Fibroblast of skin of left quadriceps (primary cell): Measurements from ENCODE around the gene DCLK1.

Experiments
- DNase-seq, 2 experiments: peaks; one replicate each; pipeline ENCODE4 v3.0.0-alpha.2; 2013; ENCODE audit warnings: low read depth in 2 of 2

Gene DCLK1

DNA sequence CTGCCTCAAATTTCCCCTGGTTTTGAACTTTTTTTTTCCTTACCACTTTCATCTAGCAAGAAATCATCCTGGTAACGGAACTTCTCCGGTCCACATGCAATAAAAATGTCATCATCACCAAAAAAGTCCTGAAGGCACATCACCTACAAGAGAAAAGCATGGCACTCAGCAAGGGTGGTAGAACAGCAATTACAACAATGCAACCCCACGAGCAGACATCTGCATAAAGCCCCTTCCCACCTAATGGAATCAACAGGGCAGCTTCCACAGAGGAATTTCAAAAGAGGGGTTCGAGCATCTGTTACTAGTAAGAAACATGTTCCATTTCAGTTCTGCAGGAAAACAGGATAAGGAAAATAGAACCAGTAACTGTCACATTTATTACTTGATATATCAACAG is 183.9 kb downstream of the DCLK1 start:
- no peak for DNase-seq

DNA sequence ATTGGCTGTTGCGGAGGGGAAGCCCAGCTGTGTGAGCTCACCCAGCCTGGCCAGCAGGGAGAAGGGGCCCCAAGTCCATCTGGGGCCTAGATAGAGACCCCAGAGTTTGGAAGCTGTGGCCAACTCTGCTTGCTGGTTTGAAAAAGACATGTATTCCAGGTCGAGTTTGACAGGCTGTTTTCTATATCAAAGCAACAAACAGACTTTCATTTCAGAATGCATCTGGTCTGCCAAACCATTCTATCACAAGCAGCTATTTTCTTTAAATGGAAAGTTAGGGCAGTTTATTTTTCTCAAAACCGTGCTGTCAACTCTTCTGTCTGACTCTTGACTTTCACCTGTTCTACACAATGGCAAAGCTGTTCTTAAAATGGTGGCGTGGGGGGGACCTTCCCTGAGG is 185.8 kb downstream of the DCLK1 start:
- no peak for DNase-seq

DNA sequence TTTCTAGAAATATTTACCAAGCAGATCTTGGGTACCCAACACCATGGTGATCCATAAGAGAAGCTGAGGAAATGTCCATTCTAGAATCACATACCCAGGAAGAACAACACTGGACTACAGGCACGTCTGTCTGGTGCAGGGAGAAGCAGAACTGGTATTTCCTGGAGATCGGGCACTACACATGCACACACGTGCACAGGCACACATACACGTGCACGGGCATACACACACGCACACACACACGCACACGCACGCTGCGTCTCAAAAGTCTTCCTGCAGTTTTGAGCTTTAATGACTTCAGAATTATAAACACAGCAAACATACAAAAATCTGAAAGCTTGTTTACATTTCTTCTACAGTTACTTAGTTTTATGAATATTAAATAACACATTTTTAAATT is 189.8 kb downstream of the DCLK1 start:
- no peak for DNase-seq

- DNase-seq: peak in 1 of 2 experiments; percentile 31
These were observed 190.4 kb downstream of the DCLK1 start for GRCh38 chr13:35940734-35941133.

- DNase-seq: no peak
These were observed 194.8 kb downstream of the DCLK1 start for GRCh38 chr13:35936246-35936978.

- DNase-seq: no peak
These were observed 200.2 kb downstream of the DCLK1 start for GRCh38 chr13:35930665-35931631.

DNA sequence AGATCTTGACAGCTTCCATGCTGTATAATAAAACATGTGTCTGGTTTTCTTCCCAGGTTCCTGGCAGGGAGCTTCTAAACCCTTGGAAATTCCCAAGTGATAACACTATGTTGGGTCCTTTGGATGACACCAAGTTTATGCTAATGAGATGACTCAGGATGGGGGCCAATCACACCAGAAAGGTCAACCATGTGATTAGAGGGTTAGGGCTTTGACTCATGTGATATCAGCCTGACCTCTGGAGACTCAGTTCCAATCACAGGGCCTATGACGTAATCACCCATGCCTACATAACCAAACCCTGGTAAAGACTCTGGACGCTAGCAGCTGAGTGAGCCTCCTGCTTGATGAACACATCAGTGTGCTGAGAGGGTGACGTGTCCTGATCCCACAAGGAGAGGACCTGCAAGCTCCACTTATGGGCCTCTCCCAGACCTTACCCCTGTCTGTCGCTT is 203.6 kb downstream of the DCLK1 start:
- no peak for DNase-seq

- no peak for DNase-seq
These were observed 204.2 kb downstream of the DCLK1 start for GRCh38 chr13:35926859-35927530.

DNA sequence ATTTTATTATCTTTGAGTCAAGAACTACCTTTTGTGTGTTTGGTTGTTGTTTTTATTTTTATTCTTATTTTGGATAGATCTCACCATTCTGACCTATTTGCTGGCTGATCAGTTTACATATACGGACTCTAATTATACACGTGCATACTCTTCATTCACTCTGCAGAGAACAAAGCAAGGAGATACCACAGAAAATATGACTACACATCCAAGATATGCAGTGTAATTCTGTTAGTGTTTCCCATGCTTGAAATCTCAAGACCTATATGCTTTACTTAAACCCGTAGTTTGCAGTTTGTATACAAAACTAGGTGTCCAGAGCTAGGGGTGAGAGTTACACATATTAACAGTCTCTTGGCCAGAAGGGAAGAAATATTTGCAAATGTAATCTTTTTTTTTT is 205.5 kb downstream of the DCLK1 start:
- DNase-seq: no peak

DNA sequence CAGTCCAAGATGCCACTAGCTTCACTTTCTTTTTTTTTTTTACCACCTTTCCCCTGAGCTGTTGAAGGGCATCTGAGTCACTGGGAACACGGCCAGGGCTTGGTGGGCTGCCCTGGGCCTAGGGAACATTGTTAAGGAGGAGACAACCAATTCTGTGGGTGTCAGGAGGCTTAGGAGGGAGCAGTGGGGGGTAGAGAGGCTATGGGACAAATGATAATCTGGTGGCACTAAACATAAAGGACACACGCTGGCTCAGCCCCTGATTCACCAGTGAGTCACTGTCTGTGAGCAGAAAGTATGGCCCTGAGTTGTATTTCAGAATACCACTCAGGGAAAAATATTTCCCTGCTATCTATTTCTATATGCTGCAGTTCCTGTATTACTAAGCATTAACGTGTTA is 207.8 kb downstream of the DCLK1 start:
- DNase-seq: no peak

GRCh38 chr13:35920816-35921215 is 210.4 kb downstream of the DCLK1 start:
- no peak for DNase-seq

GRCh38 chr13:35917942-35918645 is 213.1 kb downstream of the DCLK1 start:
- no peak for DNase-seq

- no peak for DNase-seq
These were observed 213.8 kb downstream of the DCLK1 start for GRCh38 chr13:35917252-35917941.

DNA sequence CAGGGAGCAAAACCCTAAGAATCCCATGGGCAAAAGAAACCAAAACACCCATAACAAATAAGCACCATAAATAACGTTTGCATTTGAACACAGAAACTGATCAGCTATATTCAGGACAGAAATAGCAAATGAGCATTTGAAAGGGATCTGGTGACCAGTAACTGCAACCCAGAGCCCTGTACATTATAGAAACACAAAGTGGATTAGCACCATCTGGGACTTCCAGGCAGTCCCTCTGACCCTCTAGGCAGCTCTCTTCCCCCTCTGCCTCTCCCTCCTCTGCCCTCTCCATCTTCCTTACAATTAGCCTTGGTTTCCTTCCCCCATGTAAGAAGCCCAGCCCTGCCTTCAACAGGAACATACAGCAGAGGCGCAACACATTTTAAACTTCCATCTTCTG is 215.0 kb downstream of the DCLK1 start:
- DNase-seq: no peak

DNA sequence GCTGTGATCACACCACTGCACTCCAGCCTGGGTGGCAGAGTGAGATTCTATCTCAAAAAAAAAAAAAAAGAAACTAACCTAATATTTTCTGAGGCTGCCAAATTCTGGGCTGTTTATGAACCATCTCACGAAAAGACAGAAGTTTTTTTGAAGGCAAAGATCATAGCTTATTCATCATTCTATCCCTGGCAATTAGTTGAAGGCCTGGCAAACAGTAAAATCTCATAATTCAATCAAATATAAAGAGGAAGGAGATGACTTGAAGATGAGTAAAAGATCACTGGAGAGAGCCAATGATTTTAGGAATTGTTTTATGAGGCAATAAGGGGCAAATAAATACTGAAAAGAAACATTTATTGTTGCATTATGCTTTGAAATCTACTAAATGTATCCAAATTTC is 216.5 kb downstream of the DCLK1 start:
- no peak for DNase-seq

DNA sequence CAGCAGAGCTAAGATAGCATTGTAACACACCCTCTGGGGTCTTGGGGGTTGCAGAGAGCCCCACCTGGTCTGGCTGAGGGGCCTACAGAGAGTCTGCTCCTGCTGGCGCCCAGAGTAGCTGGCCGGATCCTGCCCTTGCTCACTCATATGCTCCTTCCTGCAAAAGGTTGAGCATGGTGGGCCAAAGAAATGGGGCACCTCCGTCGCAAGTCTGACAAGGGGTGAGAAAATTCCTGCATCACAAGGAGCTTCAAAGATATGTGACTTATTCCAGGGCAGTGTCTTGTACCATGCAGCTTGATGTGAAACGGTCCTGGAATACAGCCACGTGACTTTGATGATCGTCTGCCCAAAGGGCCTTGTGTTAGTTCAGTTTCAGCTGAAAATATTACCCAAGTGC is 218.3 kb downstream of the DCLK1 start:
- DNase-seq: no peak

DNA sequence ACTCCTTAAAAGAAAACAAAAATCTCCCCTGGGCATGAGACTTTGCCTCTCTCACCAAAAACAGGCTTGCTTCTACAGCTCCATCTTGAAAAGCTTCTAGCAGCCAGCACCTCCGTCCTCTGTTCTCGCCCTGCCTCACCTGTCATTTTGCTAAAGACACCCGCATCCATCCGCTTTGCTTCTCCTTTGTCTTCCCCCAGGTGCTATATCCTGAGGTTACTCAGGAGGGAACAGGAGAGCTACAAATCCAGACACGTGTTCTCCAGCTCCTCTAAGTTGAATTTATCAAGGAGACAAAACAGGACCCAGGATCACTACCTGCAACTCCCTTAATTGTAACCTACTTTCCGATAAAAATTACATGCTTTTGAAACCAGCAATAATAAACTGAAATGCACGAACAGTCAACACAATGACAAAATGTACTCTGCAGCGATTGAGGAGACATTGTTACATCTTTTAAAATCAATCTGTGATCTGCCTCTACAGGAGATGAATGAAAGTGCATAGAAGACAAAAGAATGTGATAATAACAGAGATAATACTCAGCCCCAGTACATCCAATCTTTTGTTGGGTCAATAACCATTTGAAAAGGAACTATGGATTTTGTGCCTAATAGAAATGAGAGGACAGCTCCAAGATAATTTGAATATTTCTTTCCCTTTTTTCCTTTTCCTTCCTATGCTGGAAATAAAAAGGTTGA is 221.2 kb downstream of the DCLK1 start:
- DNase-seq: no peak

DNA sequence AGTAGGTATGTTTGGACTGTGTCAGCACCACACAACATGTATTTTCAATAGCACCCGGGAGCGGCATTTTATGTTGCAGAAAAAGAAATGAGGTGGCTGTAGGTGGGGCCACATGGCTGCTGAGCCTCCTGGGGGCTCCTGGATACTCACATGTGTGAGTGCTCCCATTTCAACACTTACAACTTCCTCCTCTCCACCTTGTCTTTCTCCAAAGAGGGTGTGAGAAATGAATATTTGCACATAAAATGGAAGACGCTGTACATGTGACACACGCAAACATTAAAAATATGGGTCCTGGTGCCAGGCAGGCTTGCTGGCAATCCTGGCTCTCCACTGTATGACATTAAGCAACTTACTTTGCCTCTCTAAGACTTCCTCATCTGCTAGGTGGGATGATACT is 222.1 kb downstream of the DCLK1 start:
- no peak for DNase-seq

GRCh38 chr13:35908226-35908625 is 223.0 kb downstream of the DCLK1 start:
- no peak for DNase-seq

- no peak for DNase-seq
These were observed 224.5 kb downstream of the DCLK1 start for GRCh38 chr13:35906636-35907035.
